NCI-H774 (cell line): ENCODE data around the gene ACOXL.

Experiments used
- DNase-seq: peaks from one replicate; lab custom pipeline; 2025; lab: John Stamatoyannopoulos, UW

Gene ACOXL

DNA sequence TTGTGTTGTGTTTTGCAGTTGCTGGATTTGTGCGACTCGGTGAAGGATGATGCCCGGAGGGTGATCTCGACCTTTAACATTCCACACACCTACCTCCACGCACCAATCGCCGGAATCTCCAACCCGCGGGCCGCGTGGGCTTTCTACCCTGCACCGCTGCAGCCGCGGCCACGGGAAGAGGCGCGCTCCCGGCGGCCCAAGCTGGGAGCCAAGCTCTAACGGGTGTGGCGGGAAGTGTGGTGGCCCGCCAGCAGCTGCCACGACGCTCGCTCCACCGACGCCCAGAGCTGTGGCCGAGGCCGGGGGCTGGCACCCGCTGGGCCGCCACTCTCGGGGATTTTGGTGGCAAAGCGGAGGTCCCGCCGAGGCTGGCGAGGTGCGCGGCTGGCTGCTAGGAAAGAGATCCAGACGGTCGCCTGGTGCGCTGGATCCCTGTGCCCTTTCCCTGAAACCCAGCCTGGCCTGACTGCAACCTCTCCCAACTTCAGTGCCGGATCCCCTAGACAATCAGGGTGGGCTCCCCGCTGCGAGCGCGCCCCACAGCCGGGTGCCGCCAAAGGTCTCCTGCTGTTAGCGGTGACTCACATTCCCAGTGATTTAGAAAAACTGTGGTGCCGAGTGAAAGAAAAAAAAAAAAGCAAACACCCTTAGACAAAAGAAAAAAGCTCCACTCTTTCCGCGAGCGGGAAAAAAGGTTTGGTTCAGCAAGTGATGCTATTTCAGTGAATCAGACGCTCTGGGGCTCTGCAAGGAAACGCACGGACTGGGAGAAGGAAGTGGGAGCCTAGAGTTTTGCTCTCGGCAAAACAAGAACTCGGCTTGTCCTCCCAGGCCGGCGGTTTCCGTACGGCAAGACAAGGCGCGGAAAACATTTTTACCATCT lies 385.5 kb downstream of the ACOXL start:
- DNase-seq, result no peak

DNA sequence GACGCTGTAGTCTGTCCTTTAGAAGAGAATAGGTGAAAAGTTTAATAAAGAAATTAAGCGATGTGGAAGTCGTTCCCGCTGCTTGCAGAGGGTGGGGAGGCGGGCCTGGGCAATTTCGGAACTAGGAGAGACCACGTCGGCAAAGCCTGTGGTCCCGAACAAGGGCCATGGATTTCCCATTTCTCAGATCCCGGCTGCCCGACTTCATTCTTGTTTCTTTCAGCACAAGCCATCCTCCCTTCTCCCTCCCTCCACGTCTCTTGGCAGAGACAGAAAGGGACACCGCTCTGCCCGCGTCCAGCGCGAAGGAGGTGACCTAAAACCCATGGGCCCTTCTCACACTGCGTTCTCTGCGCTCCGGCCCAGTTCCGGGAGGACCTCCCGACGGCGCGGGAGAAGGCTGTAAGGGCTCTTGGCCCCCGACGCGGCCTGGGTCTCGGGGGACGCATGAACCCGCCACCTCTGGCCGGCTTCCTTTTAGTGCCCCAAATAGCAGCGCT lies 386.2 kb downstream of the ACOXL start:
- DNase-seq, result no peak

DNA sequence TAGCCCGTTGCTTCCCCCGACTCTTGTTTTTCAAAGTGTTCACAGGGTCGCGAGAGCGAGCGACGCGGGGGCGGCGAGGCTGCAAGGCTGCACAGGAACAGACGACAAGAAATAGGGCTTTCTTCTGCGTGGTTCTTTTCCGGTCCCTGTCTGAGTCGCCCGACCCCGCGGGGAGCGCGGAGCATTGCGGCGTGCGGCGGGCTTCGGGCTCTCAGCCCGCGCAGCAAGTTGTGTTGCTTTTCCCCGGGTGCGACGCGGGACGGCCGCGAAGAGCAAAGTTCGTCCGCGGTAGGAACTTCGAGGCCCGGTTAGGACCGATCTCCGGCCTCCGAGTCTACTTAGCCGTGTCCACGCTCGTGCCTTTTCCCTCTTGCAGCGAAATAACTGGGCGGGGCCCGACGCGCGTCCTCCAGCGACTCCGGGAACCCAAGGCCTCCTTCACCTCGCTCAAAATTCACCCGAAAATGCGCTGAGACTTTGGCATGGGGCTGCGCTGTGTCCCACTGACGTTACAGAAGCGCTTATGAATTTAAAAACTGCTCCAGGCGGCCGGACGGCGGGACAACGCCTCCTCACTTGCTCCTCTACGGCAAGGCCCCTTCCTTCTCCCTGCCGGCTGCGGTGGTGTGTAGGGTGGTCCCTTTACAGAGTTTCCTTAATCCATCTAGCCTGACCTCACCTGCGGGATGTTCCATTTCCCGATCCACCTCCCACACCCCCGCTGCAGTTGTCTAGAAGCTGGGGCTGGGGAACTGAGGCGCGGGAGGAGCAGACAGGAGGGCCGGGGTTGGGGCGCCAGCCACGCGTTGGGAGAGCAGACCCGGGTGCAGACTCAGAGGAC lies 386.8 kb downstream of the ACOXL start:
- DNase-seq, result no peak

DNA sequence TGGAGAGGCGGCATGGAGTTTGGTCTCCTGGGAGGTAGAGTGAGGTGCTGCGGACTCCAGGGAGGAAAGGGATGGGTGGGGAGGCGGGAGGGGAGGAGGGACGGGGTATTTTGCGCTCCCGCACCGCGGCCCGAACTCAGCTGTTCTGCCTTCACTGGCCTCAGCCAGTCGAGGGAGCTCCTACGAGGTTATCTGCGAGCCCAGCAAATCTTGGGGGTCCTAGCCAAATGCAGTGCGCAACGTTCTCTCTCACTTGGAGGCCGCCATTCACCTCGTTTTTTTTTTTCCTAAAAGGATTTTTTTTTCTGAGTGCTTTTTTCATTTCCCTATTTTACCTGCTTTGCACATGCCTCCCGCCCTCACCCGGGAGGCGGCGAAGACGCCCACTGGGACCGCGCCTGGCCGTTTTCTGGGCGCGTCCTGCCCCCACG lies 387.5 kb downstream of the ACOXL start:
- DNase-seq, result no peak

DNA sequence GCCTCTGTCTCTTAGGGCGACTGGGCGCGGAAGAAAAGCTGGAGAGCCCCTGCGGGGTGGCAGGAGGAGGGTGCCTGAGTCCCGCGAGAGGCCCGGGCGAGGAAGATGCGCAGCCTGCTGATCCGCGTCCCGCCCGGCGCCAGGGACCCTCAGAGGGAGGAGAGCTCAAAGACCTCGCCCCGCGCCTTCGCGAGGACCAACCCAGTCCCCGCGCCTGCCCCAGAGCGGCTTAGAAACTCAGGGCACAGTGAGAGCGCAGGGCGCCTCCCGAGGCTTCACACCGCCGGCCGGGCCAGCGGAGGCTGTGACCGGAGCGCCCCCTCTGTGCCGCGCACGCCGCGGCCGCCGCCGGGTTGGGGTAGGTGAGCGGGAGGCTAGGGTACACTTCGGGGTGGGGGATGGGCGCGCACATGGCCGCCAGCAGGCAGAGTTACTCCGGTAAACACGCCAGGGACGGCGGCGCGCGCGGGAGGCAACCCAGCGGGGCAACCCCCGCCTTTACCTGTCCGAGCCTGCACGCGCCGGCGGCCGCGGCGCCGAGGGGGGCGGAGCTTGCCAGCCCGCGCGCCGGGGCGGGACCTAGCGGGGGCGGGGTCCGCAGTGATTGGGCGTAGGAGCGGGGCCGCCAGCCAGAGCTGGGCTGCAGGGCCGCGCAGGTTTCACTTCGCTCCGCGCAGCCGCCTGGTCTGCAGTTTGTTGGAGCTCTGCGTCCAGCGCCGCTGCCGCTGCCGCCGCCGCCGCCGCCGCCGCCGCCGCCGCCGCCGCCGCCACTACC lies 388.1 kb downstream of the ACOXL start, which contains the start of gene BCL2L11:
Gene BCL2L11 (plus strand): TSS at position 662 of the 775 bp plus-strand sequence. CDS start 2,832 bp downstream, outside the sequence.
- DNase-seq, result peak; percentile 94

DNA sequence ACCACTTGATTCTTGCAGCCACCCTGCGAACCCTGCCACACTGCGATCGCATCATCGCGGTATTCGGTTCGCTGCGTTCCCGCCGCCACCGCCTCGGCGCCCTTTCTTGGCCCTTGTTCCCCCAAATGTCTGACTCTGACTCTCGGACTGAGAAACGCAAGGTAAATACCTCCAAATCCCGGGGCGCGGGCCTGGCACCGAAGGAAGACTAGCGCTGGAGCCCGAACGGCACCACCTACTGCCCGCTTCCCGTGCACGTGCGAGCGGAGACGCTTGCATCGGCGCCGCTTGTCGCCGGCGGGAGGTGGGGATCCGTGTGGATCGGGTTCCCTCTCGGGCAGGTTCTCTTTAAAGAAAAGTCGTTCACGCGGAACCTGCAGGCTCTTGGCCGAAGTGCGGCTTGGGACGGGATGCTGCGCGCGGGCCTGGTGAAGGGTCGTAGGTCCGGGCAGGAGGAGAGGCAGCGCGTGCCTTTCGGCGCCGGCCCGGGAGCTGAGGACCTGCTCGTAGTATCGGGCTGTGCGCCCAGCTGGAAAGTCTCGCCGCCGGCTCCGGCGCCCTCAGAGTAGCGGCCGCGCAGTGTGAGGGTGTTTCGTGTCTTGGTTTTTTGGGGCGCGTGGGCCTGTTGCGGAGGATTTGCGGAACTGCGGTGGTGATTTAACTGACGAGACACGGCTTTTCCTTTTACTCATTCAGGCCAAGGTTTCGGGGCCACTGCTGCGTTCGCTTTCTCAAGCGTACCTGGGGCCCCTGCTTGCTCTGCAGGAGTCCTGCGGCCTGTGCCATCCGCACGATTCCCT lies 388.9 kb downstream of the ACOXL start:
- DNase-seq, result peak; percentile 60

DNA sequence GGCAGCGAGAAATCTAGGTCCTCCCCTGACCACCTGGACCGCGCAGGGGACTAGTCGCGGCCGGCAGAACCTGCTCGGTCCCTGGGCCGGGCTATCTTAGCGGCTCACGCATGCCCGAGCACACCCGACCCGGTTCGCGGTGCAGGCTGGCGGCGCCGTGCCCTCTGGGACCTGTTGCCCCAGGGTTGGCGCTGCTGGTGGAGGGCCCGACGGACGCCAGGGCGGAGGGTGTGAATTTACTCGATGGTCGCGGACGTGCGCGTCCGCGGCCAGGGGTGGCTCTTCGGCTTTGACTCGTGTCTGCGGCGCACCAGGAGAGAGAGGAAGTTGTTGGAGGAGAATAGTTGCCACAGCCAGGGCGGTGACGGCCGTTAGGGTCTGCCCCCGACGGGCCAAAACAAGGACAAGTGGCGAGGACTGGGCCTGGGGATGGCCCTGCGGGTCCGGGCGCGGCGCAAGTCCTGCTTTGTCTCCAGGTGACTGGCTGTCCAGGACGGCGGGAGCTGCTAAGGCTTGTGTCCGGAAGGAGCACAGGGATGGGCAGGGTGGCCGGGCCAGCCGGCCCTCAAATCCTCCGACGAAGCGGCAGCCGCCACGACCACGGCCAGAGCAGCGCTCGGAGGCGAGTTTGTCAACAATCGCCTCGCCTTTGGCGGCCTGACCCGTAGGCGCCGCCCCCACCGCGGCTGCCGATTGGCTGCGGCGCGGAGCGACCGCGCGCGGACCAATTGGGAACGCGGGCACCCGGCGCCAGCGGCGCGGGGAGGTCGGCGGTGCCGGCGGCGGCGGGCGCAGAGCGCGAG lies 389.7 kb downstream of the ACOXL start:
- peak; percentile 93 for DNase-seq

DNA sequence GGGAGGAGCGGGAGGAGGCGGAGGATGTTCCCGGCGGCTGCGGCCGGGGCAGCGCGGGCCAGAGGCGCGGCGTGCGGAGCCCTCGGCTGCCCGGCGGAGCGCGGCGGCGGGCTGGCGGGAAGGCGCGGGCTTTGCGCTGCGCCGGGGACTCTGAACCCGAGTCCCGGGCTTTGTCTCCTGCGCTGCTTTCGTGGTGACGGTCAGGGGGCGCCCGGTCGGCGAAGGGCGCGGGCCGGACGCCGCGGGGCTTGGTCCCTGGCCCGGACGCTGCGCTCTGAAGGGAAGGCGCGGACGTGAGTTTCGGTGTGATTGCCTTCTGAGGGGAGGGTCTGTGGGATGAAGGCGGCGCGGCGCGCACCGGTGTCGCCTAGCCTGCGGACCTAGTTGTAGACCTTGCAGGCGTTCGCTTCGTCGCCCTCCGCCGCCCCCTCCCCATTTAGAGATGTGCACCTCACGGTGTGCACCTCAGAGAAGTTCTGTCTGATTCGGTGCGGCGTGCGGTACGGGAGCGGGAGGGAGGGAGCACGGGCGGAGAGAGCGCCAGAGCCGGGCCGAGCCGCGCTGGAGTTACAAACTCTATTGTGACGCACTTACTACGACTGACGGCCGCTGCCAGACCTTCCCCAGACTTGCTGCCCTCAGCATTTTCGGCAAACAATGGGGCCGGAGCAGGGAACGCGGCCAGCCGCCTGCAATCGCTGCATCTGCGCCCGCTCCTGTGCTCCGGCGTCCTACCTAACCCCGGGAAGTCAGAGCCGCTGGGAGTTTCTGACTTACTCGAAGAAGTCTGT lies 390.5 kb downstream of the ACOXL start:
- peak; percentile 72 for DNase-seq

DNA sequence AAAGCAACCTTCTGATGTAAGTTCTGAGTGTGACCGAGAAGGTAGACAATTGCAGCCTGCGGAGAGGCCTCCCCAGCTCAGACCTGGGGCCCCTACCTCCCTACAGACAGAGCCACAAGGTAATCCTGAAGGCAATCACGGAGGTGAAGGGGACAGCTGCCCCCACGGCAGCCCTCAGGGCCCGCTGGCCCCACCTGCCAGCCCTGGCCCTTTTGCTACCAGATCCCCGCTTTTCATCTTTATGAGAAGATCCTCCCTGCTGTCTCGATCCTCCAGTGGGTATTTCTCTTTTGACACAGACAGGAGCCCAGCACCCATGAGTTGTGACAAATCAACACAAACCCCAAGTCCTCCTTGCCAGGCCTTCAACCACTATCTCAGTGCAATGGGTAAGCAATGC lies 391.4 kb downstream of the ACOXL start:
- DNase-seq, result no peak

DNA sequence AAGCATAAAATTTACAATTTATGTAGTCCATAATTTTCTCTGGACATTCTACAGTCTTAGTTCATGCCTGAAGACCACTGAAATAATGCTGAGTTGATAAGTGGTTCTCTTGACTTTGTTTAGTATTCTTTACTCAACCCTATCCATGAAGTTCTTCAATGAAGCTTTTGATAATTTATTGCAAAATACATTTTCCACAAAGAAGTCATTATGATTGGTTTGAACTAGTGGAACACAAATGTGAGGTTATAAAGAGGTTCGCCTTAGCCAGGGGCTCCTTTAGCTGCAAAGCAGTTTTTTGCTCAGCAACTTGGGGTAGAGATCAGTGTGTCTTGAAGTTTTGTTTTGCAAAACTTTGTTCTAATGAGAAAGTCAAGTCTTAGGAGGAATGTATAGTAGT lies 394.2 kb downstream of the ACOXL start:
- no peak for DNase-seq

DNA sequence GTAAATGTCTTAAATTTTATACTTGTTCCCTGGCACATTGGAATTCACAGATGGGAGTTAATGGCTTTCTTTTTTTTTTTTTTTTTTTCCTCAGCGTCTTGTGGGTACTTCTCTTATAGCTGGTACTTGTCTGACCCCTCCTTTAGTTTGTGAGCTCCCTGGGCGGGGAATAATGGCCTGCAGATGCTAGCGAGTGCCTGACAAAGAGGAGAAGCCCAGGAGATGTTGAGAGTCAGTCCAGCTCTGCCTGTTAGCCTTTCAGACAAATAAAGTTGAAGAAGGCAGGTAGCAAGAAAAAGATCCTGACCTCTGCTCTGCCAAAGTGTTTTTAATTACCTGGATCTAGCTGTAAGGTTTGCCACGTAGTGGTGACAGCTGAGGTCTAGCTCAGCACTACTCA lies 395.0 kb downstream of the ACOXL start:
- no peak for DNase-seq

DNA sequence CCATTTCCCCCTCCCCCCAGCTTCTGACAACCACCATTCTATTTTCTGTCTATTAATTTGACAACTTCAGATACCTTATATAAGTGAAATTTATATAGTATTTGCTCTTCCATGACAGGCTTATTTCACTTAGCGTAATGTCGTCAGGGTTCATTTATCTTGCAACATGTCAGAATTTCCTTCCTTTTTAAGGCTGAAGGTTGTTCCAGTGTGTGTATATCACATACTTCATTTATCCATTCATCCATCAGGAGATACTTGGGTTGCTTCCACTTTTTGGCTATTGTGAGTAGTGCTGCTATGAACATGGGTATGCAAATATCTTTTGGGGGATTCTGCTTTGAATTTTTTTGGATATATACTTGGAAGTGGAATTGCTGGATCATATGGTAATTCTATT lies 395.7 kb downstream of the ACOXL start:
- no peak for DNase-seq

DNA sequence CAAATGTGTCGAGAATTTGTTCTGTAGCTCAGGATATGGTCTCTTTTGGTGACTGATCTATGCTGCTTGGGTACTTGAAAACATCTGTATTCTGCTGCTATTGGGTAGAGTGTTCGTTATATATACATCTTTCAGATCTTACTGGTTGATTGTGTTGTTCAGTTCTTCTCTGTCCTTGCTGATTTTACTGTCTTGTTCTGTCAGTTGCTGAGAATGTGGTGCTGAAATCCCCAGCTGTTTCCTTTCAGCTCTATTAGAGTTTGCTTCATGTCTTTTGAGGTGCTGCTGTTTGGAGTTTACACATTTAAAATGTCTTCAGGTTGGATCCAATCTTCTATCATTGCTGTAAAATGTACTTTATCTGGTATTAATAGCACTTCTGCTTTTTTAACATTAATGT lies 401.2 kb downstream of the ACOXL start:
- no peak for DNase-seq

DNA sequence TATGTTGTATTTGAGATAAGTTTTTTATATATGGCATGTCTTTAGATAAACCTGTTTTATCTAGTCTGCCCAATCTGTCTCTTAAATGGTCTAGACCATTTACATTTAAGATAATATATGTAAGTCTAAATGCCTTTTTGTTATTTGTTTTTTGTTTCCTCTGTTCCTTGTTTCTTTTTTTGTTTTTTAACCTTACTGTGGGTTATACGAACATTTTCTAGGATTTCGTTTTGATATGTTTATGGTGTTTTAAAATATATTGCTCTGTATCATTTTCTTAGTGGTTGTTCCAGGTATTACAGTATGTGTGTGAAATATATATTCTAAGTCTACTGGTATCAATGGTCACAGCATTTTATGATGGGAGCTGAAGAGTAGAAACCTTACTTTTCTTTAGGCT lies 401.7 kb downstream of the ACOXL start:
- DNase-seq, result no peak

DNA sequence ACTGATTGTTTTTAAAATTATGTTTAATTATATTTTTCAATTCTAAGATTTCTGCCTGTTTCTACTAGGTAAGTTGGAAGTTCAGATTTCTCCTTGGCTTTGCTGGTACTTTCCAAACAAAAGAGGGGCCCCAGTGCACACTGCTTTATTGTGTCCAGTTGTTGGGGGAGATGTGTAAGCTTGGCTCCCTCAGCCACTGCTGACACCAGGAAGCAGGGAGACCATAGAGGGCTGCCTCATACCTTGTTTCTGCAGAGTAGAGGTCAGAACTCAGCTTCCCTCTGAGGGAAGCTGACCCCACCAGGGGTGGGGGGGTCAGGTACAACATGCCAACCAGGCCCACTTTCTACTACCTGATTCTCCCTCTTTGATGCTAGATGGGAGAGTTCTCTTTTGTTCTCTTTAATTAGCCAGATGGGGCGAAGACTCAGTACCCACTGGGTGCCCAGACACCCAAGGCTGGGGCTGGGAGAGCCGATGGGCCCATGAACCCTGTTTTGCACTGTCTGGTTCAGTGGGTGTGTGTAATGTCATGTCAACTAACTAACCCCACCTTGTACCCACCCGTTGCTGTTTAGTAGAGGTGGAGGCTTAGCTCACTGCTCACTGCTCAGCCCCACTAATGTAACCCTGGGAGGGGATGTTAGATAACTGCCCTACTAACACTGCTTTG lies 403.0 kb downstream of the ACOXL start:
- no peak for DNase-seq

DNA sequence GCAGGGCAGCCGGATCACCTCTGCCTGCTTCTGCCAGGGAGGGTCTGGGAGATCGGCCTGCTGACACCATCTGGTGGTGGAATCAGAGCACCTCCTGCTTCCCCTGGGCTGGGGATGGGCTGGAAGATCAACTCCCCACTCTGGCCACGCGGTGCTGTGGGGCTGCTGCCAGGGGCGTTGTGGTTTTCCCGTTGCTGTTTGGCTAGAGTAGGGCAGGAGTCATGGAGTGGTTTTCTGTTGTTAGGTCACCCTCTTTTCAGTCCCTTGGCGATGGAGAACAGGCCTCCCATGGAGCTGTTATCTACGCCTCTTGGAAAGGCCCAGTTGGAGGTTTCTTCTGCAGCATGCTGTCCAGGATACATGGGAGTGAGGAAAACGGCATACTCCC lies 403.5 kb downstream of the ACOXL start:
- DNase-seq, result no peak

DNA sequence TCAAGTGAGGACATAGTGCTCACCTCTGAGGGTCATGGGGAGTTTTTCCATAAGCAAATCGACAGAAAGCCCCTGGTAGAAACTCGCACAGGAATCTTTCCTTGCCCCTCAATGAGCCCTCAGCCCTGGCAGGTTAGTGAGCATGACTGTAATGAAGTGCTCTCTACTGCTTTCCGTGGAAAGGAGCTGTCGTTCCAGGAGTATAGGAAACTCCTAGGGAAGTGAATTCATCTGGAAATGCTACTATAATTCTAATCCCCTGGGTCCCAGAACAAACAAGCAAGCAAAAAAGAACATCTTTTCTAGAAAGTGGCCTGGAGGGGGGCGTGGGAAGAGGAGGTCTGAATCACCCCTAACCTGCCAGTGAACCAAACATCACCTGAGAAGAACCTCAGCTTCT lies 406.5 kb downstream of the ACOXL start:
- no peak for DNase-seq

DNA sequence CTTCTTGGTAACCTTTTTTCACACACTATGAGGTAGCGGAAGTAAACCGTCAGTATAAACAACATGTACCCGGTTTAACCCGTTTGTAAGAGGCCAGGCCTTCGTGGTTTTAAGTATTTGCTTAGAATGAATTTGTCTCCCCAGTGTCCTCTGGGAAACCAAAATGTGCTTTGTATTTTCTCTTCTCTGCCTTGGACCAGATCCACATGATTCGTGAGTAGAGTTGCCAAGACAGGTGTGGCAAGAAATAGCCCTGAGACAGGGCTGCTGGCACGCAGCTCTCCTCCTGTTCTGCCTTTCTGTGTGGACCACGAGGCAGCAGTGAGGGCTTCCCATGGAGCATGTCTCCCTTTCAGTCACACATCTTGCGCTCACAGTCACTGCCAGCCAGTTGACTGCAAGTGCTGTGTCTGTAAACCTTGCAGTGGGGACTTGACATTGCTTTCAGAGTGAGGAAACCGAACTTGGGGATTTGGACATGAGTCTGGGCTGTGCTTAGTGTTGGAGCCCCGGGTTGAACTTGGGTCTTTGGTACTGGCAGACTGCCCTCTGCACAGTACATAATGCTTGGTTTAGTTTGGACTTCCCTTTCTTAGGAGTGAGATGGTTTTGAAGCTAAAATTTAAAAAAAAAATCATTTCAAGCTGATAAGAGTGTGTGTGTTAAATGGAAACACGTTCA lies 407.4 kb downstream of the ACOXL start:
- peak; percentile 58 for DNase-seq
